H1 (cell line): ENCODE data around the gene PSMC3. TPM values are rescaled to one million over a fixed set of nuclear protein-coding genes. Genes with fewer than 3 reads are reported as not detected.

ENCODE experiments used
- CTCF ChIA-PET: fragments of 300-600 bp; sonication (Branson Sonifier 250); formaldehyde crosslinking; loops from one replicate; lab custom pipeline; 2021; ENCODE audit not compliant: partially characterized antibody; lab: Charles Lee
- POLR2A ChIA-PET: fragments of 300-600 bp; sonication (Branson Sonifier 250); formaldehyde crosslinking; loops from one replicate; lab custom pipeline; 2021; ENCODE audit warnings: inconsistent platforms; ENCODE audit not compliant: partially characterized antibody; lab: Charles Lee
- DNase-seq, 2 experiments: peaks; one replicate each; pipeline versions ENCODE4 v3.0.0 to v3.0.0-alpha.2; 2010 to 2022; ENCODE audit warnings: low spot score in 2 of 2, low read depth in 1 of 2, mixed read lengths in 1 of 2
- FAIRE-seq: peaks from 2 replicates; lab custom pipeline; 2011; peaks lifted over from hg19 to GRCh38; lab: Jason Lieb, UNC
- H2AFZ ChIP-seq: 2 replicates; pipeline ENCODE4 v1.8.1; 2012; ENCODE audit warnings: low read length, inconsistent platforms
- H2AK5ac ChIP-seq: 2 replicates; pipeline ENCODE4 v1.6.1; 2013; ENCODE audit warnings: low read depth, low read length
- H2BK120ac ChIP-seq: replicated peaks from 2 replicates; pipeline ENCODE3; 2013; ENCODE audit warnings: low read depth, low read length, inconsistent platforms
- H2BK12ac ChIP-seq: 2 replicates; pipeline ENCODE4 v1.6.1; 2013; ENCODE audit warnings: low read depth, low read length
- H2BK15ac ChIP-seq: 2 replicates; pipeline ENCODE4 v1.6.1; 2013; ENCODE audit warnings: low read length
- H2BK20ac ChIP-seq: 2 replicates; pipeline ENCODE4 v1.6.1; 2013; ENCODE audit warnings: low read length
- H2BK5ac ChIP-seq: 2 replicates; pipeline ENCODE4 v1.6.1; 2013; ENCODE audit warnings: low read depth, low read length
- H3K14ac ChIP-seq: 2 replicates; pipeline ENCODE4 v1.6.1; 2013; ENCODE audit warnings: inconsistent platforms; ENCODE audit not compliant: insufficient read length
- H3K18ac ChIP-seq: 2 replicates; pipeline ENCODE4 v1.6.1; 2013; ENCODE audit warnings: low read length; ENCODE audit errors: extremely low read depth
- H3K23ac ChIP-seq: 2 replicates; pipeline ENCODE4 v1.6.1; 2013; ENCODE audit warnings: inconsistent platforms; ENCODE audit not compliant: insufficient read length
- H3K23me2 ChIP-seq: 2 replicates; pipeline ENCODE4 v1.6.1; 2013; ENCODE audit warnings: low read depth, low read length
- H3K27ac ChIP-seq: 2 replicates; pipeline ENCODE4 v1.6.1; 2011; ENCODE audit warnings: low read depth, low read length, inconsistent platforms
- H3K27me3 ChIP-seq, 4 experiments: replicated peaks in 1 of 4; 1 replicate in 1 of 4; 2 replicates in 3 of 4; pipeline versions ENCODE4 v1.6.1 to v1.8.1; 2011 to 2013; ENCODE audit warnings: low read length in 3 of 4, mild to moderate bottlenecking in 3 of 4, inconsistent platforms in 2 of 4, mixed read lengths in 2 of 4, moderate library complexity in 1 of 4; ENCODE audit not compliant: control insufficient read depth in 3 of 4, insufficient read depth in 3 of 4; ENCODE audit errors: extremely low read depth in 1 of 4
- H3K36me3 ChIP-seq, 4 experiments: 2 replicates each; pipeline versions ENCODE4 v1.6.1 to v1.8.1; 2011 to 2013; ENCODE audit warnings: mild to moderate bottlenecking in 4 of 4, low read length in 3 of 4, moderate library complexity in 2 of 4, control low read depth in 1 of 4, inconsistent platforms in 1 of 4; ENCODE audit not compliant: insufficient read depth in 4 of 4, control insufficient read depth in 2 of 4
- H3K4ac ChIP-seq: replicated peaks from 2 replicates; pipeline ENCODE3; 2013; ENCODE audit warnings: low read length, low read depth, mixed read lengths, inconsistent platforms; ENCODE audit not compliant: insufficient read length
- H3K4me1 ChIP-seq, 4 experiments: replicated peaks in 1 of 4; 1 replicate in 1 of 4; 2 replicates in 3 of 4; pipeline versions ENCODE4 v1.6.1 to v1.8.1; 2011 to 2013; ENCODE audit warnings: low read length in 3 of 4, inconsistent platforms in 2 of 4, mixed read lengths in 1 of 4; ENCODE audit not compliant: insufficient read depth in 4 of 4, control insufficient read depth in 3 of 4
- H3K4me2 ChIP-seq, 2 experiments: 2 replicates each; pipeline versions ENCODE4 v1.6.1 to v1.8.1; 2011 to 2013; ENCODE audit warnings: low read depth in 2 of 2, low read length in 2 of 2, control low read depth in 1 of 2, inconsistent platforms in 1 of 2, mild to moderate bottlenecking in 1 of 2; ENCODE audit not compliant: insufficient read depth in 1 of 2
- H3K4me3 ChIP-seq, 4 experiments: fragments of 200-600, 300-600 bp in 1 of 4; sonication (generic), shearing (Covaris generic), sonication (Bioruptor Twin) in 1 of 4; 2 replicates each; pipeline versions ENCODE4 v1.5.1 to v1.8.1; 2011 to 2016; ENCODE audit warnings: low read length in 4 of 4, low read depth in 3 of 4, control low read depth in 2 of 4, inconsistent platforms in 2 of 4, mild to moderate bottlenecking in 2 of 4, mixed read lengths in 1 of 4, moderate library complexity in 1 of 4; ENCODE audit not compliant: insufficient read depth in 2 of 4; ENCODE audit errors: extremely low read depth in 1 of 4
- H3K56ac ChIP-seq: replicated peaks from 2 replicates; pipeline ENCODE3; 2013; ENCODE audit warnings: low read depth, mild to moderate bottlenecking, mixed read lengths, low read length, inconsistent platforms; ENCODE audit not compliant: insufficient read length
- H3K79me1 ChIP-seq: 2 replicates; pipeline ENCODE4 v1.6.1; 2013; ENCODE audit warnings: low read depth, low read length, control low read depth
- H3K79me2 ChIP-seq, 2 experiments: 2 replicates each; pipeline versions ENCODE4 v1.6.1 to v1.8.1; 2012 to 2013; ENCODE audit warnings: low read length in 2 of 2, mild to moderate bottlenecking in 2 of 2, inconsistent platforms in 1 of 2; ENCODE audit not compliant: insufficient read depth in 2 of 2, control insufficient read depth in 1 of 2
- H3K9ac ChIP-seq, 4 experiments: replicated peaks in 1 of 4; 1 replicate in 1 of 4; 2 replicates in 3 of 4; pipeline versions ENCODE4 v1.6.1 to v1.8.1; 2011 to 2013; ENCODE audit warnings: low read depth in 3 of 4, low read length in 3 of 4, control low read depth in 2 of 4, mild to moderate bottlenecking in 2 of 4, moderate library complexity in 2 of 4, inconsistent platforms in 1 of 4; ENCODE audit errors: extremely low read depth in 1 of 4
- H3K9me3 ChIP-seq, 2 experiments: 2 replicates each; pipeline versions ENCODE4 v1.6.1 to v1.8.1; 2012 to 2013; ENCODE audit warnings: mild to moderate bottlenecking in 2 of 2, moderate library complexity in 2 of 2, control low read depth in 1 of 2, inconsistent platforms in 1 of 2, low read depth in 1 of 2, low read length in 1 of 2, mixed read lengths in 1 of 2; ENCODE audit not compliant: insufficient read depth in 2 of 2
- H4K20me1 ChIP-seq, 2 experiments: replicated peaks in 1 of 2; 2 replicates each; pipeline versions ENCODE3 to v1.8.1; 2011 to 2013; ENCODE audit warnings: inconsistent platforms in 2 of 2, low read length in 2 of 2, mild to moderate bottlenecking in 1 of 2; ENCODE audit not compliant: insufficient read depth in 2 of 2, control insufficient read depth in 1 of 2
- H4K5ac ChIP-seq: 2 replicates; pipeline ENCODE4 v1.6.1; 2013; ENCODE audit warnings: low read length, low read depth, mixed read lengths, inconsistent platforms; ENCODE audit not compliant: insufficient read length
- H4K8ac ChIP-seq: 2 replicates; pipeline ENCODE4 v1.8.0; 2013; ENCODE audit warnings: mild to moderate bottlenecking, moderate library complexity, low read length, inconsistent platforms; ENCODE audit not compliant: insufficient read depth; ENCODE audit errors: extremely low read depth
- H4K91ac ChIP-seq: replicated peaks from 2 replicates; pipeline ENCODE3; 2013; ENCODE audit warnings: low read length, mixed read lengths, inconsistent platforms; ENCODE audit not compliant: insufficient read length
- BACH1 ChIP-seq: IDR thresholded peaks from 2 replicates; pipeline ENCODE4 v1.6.1; 2012; ENCODE audit warnings: low read length, improper control_type of control experiment
- CBX5 ChIP-seq: fragments of 300-800, 300-1000 bp; sonication (generic); IDR thresholded peaks from 2 replicates; pipeline ENCODE4 v1.7.1; 2016; ENCODE audit warnings: antibody characterized with exemption, low read length, low read depth
- EP300 ChIP-seq, 2 experiments: IDR thresholded peaks; 1 replicate in 1 of 2; 2 replicates in 1 of 2; pipeline ENCODE4 v1.6.1; 2011 to 2012; ENCODE audit warnings: low read depth in 2 of 2, low read length in 2 of 2, mild to moderate bottlenecking in 2 of 2, borderline replicate concordance in 1 of 2, inconsistent platforms in 1 of 2, moderate library complexity in 1 of 2
- HDAC2 ChIP-seq, 2 experiments: fragments of 300-600 bp in 1 of 2; sonication (generic) in 1 of 2; IDR thresholded peaks; 2 replicates each; pipeline ENCODE4 v1.6.1; 2011 to 2012; ENCODE audit warnings: low read depth in 2 of 2, low read length in 2 of 2, mild to moderate bottlenecking in 2 of 2, moderate library complexity in 2 of 2, borderline replicate concordance in 1 of 2, inconsistent platforms in 1 of 2
- POLR2AphosphoS5 ChIP-seq: IDR thresholded peaks from 2 replicates; pipeline ENCODE4 v1.6.1; 2011; ENCODE audit warnings: low read depth, low read length
- ZNF274 ChIP-seq: IDR thresholded peaks from 2 replicates; pipeline ENCODE4 v1.7.0; 2012; ENCODE audit warnings: low read length, borderline replicate concordance; ENCODE audit errors: extremely low read depth
- WGBS, 2 experiments: shearing (Covaris generic) in 1 of 2; methylation state at CpG; one replicate each; pipeline versions ENCODE4 v1.1.6 to v1.1.7; 2013 to 2015; ENCODE audit warnings: low lambda C conversion rate in 2 of 2, mixed read lengths in 2 of 2, inconsistent platforms in 1 of 2, low coverage in 1 of 2, missing lambda C conversion rate in 1 of 2; ENCODE audit not compliant: insufficient replicate concordance in 2 of 2, insufficient coverage in 1 of 2, insufficient read length in 1 of 2; ENCODE audit errors: extremely low coverage in 1 of 2, missing lambda C conversion rate in 1 of 2; 5-methylcytosine and 5-hydroxymethylcytosine counted together
- polyA plus RNA-seq, 7 experiments: library from polyadenylated mRNA; depleted of rRNA in 3 of 7; stranded (reverse) in 5 of 7; unstranded in 2 of 7; fragments of >200 nt in 5 of 7; fragments of 200-250 nt in 2 of 7; gene quantifications; 1 replicate in 5 of 7; 2 replicates in 1 of 7; 4 replicates in 1 of 7; pipeline versions ENCODE4 v1.2.1 to v1.2.3, GENCODE V29; 2011 to 2013; ENCODE audit warnings: missing spikeins in 2 of 7, mixed read lengths in 2 of 7
- total RNA-seq: library from RNA; stranded (reverse); fragmentation: NEBNext Ultra II Directional; extraction: Animal tissue kit (Norgen Biotek cat#: 25700); gene quantifications from 2 replicates; pipeline ENCODE4 v1.2.1, GENCODE V29; 2021

PSMC3 gene
- total and polyA plus RNA-seq, 2 of the 8 experiments (the other 6 are each of a cell fraction or from before 2014, with no cell fraction given): 105 to 160 TPM

DNA sequence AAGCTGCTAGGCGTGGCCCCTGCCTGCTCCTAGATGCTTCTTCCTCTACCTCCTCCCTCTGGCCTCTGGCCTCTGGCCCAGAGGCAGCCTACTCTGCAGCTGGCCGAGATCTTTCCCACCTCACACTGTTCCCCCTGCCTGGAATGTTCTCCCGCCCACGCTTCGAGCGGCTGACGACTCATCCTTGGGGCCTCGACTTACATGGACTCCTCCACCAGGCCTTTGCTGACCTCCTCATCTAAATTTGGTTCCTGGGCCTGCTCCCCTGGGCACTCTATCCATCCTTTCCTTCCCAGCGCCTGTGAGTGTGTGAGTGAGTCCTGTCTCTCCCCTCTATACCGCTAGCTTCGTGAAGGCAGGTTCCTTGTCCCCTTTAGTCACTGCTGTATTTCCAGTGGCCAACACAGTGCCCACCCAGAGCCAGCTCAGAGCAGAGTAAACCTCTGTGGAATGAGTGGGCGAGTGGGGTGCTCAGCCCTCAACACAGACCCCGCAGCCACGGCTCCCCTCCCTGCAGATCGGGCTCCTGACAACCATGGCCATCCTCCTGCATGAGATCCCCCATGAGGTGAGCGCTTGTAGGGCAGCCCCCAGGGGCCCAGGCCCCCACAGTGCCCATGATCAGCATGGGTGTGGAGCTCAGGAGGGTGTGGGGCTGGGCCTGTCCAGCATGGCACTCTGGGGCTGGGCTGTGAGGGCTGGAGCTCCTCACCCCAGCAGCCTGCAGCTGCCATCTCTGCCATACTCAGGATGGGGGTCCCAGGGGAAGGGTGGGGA, 12.1 kb downstream of the PSMC3 start:
- Histone ChIP-seq H3K9me3 (no peaks in the 10 kb centered on the region), H2BK15ac (no peak overlapping the region), H3K4me3 (no peak overlapping the region), H2BK12ac (no peak overlapping the region), H3K18ac (no peak overlapping the region), H3K4ac (no peak overlapping the region), H2BK120ac (no peak overlapping the region), H2AK5ac (no peak overlapping the region), H2BK5ac (no peak overlapping the region), H4K20me1 (peaks cover 0 to 11% of the 10 kb centered on the region in 2 experiments), H2BK20ac (no peak overlapping the region), H4K8ac (no peak overlapping the region), H3K9ac (no peak overlapping the region)
- 94% methylated on average over 16 of the region's 16 CpGs; no CpG with 5 or more reads in 1 of the 2 experiments for WGBS, 2 experiments
- no peak for DNase-seq
- POLR2A ChIA-PET: interaction anchor here (1.0 to 12.8 kb wide), 3 partner anchors 10 to 21 kb away, joined by 3 to 140 read pairs (median 3); partner anchors contain the start of gene PSMC3
- no peak for FAIRE-seq
- TF ChIP-seq CBX5 (no peak), EP300 (IDR thresholded peaks at IDR 0.05; ENCODE audit: borderline replicate concordance in 1 of 2, low read depth in 2 of 2, low read length in 2 of 2) (no peak), ZNF274 (no peak), BACH1 (no peak), HDAC2 (IDR thresholded peaks at IDR 0.05; ENCODE audit: borderline replicate concordance in 1 of 2, low read depth in 2 of 2, low read length in 2 of 2) (no peak), POLR2AphosphoS5 (0 out of 2 replicates have a peak, but pooled peaks have one; percentile 2)
- TF ChIP-seq, all 59 proteins: peak for 1
- H3K79me1 ChIP-seq: no peaks in the 10 kb centered on the region
- H3K4me1 ChIP-seq: peaks cover 0 to 6% (median 2%) of the 10 kb centered on the region in 4 experiments; a peak in 5 of 7 replicates
- no peak overlapping the region for H2AFZ ChIP-seq
- no peak overlapping the region for H3K56ac ChIP-seq
- no peaks in the 10 kb centered on the region for H3K27me3 ChIP-seq
- H3K14ac ChIP-seq: no peak overlapping the region
- H4K5ac ChIP-seq: no peak overlapping the region
- H3K27ac ChIP-seq: no peak overlapping the region
- no peak overlapping the region for H3K4me2 ChIP-seq
- H3K23me2 ChIP-seq: peaks cover 1% of the 10 kb centered on the region
- peaks cover 4 to 13% (median 10%) of the 10 kb centered on the region in 4 experiments; a peak in 6 of 8 replicates for H3K36me3 ChIP-seq
- CTCF ChIA-PET: interaction anchor here (0.9 to 6.2 kb wide), 4 partner anchors 12 to 79 kb away, joined by 3 to 59 read pairs (median 7); partner anchors contain the start of gene PSMC3
- H3K23ac ChIP-seq: no peak overlapping the region
- H4K91ac ChIP-seq: no peak overlapping the region
- no peaks in the 10 kb centered on the region; a peak in 1 of 4 replicates for H3K79me2 ChIP-seq
